GM18909 (cell line): ENCODE results near the gene TMEM161A.
A peak's percentile ranks its signal among the peaks of the same experiment; 100 is the strongest.
"Not testable (repeated sequence)": the region's sequence is repeated elsewhere in the genome, so short reads cannot be mapped to it uniquely, and the experiment has no call there.

Source experiments
- ATAC-seq: cut with Tn5 transposase; IDR thresholded peaks from one replicate; pipeline ENCODE4 v1.9.1; 2021; ENCODE audit warnings: mild to moderate bottlenecking; ENCODE audit not compliant: unreplicated experiment, poor library complexity

Gene TMEM161A

DNA sequence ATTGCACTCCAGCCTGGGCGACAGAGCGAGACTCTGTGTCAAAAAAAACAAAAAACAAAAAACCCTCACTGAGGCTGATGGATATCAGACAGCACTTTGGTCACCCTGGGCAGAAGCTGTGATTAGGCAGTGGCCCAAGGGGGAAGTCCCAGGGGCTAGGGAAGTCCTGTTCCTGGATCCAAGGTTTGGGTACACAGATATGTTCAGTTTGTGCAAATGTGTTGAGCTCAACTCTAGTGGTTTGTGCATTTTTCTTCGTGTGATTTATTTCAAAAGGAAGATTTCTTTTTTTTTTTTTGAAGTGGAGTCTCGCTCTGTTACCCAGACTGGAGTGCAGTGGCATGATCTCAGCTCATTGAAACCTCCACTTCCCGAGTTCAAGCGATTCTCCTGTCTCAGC, 19.5 kb upstream of the TMEM161A start:
- no peak for ATAC-seq

DNA sequence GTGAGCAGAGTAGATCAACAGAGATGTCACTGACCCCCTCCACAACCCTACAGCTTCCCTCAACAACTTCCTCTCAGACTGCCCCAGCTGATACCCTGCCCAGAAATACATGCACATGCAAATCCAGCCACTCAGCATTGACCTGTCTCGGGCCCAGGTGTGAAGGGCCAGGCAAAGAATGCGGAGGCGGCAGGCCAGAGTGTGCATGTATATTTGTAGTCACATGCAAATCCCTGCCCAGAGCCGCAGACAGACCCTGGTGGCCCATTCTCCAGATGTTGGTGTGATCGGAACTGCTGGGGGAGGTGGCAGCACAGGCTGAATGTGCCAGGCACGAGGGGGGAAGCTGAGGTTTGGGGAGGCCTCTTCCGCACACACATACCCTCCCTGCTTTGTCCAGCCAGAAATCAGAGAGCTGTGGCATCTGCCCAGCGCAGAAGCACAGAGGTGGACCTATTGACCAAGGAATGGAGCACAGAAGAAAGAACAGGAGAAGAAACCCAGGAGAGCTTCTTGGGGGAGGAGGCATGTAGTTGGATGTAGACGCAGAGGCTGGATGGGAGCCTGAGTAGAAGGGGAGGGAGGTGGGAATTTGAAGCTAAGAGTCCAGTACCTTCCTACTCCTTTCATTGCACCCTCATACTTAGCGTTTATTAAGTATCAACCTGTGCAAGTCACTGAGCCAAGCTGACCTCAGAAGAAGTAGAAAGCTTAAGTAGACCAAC, 17.4 kb upstream of the TMEM161A start:
- ATAC-seq = peak; percentile 77

GRCh38 chr19:19154768-19155494, 16.7 kb upstream of the TMEM161A start:
- ATAC-seq = no peak

DNA sequence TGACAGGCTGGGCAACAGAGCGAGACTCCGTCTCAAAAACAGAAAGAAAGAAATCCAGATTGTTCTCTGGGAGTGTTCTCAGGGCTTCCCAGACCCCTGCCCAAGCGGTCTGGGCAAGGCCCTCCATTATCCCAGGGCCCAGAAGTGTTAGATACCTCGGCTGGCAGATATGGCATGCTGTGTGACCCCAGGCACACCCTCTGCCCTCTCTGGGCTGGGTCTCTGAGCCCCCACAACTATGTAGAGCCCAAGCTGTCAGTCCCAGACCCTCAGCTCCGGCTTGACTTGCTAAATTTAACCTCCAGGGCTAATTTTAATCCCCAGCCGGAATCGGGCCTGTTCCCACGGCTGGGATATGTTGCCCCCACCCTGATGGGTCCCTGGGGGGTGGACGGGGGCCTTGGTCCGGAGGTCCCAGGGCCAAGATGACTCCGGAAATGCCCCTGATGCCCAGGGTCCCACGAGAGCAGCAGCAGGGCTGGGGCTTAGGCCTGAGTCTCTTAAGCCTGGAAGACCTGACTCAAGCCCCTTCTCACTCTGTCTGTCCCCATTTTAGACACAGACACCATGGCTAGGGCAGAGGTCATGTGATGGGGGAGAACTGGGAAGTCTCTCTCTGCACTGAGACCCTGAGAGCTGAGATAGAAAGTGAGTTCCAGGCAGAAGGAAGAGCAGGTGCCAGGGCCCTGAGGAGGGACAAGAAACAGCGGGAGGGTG, 14.5 kb upstream of the TMEM161A start:
- no peak for ATAC-seq

DNA sequence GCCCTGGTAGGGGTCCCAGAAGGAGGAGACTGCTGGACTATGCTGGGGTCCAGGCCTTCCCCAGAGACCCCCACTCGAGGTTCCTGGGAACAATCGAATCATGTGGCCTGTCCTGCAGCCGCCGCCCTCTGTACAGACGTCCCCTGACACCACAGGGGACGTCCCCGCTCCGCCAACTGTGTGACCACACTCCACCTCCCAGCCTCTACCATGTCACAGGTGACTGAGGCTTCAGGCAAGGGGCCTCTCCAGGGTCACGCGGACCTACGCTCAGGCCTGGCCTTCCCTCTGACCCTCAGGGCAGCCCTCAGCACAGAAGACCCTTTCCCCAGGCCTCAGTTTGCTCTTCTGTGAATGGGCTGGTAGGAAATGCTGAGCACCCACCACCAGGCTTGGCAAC, 13.1 kb upstream of the TMEM161A start:
- ATAC-seq = peak; percentile 43

GRCh38 chr19:19149435-19149834, 11.2 kb upstream of the TMEM161A start:
- ATAC-seq = no peak

DNA sequence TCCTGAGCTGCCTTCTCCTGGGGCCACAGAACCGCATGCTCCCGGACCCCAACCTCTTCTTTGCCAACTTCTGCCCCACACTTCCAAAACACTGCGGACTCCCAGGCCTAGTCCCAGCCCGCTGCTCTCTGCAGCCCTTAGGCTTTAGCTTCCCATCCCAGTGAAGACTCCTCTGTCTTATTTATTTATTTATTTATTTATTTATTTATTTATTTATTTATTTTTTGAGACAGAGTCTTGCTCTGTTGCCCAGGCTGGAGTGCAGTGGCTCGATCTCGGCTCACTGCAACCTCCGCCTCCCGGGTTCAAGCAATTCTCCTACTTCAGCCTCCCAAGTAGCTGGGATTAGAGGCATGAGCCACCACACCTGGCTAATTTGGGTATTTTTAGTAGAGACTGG, 10.2 kb upstream of the TMEM161A start:
- ATAC-seq = not testable (repeated sequence)

- no peak for ATAC-seq
Observed at GRCh38 chr19:19147344-19147743, 9.1 kb upstream of the TMEM161A start.

DNA sequence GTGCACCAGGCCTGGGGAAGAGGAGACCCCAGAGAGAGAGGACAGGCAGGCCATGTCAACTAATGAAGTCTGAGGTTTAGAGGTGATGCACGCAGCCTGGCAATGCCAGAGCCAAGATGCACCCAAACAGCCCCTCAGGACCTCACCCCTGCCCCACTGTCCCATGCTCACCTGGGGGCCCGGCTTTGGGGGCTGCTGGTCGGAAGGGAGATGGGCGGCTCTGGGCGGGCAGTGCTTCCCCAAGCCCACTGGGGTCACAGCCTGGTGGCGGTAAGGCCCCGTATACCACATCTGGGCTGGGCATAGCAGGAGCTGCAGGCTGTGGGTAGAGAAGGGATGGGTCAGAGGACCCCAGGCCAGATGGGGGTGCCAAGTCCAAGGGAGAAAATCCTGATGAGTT, 8.6 kb upstream of the TMEM161A start:
- ATAC-seq = no peak

DNA sequence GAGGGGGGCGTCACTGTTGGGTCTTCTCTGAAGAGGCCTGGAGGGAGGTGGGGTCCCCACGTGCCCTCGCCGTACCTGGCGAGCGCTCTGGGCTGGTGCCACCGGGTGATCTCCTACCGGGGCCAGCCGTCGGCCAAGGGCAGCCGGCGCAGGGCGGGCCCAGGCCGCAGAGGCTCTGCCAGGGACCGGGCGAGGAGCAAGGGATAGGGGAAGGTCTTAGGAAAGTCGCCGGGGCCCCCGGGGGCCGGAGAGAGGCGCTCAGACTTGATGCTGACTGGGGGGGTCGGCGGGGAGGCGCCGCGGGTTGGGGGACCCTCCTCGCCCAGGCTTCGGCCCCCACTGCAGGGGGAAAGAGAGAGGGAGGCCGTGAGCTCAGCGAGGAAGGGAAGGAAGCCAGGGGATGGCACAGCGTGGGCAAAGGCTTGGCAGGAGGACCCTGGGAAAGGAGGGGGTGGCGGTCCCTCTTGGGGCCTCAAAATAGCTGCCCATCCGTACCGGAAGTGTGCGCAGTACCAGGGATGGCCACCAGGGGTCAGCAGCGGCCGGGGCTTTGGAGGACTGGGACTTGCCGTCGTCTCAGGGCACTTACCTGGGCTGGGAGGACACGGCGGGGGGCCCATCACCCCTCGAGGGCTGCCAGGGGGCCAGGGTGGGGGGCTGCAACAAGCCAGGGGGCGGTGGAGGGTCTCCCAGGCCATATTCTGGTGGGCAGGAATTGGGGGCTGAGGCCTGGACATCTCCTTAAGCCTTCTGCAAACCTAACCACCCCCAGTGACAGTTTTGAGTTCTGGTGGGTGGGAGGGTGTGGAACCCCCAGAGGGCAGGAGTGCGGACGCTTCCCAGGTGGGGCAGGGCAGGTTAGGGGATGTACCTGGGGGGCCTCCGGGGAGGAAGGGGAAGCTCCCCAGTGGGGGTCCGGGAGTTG, 7.7 kb upstream of the TMEM161A start:
- ATAC-seq = no peak

DNA sequence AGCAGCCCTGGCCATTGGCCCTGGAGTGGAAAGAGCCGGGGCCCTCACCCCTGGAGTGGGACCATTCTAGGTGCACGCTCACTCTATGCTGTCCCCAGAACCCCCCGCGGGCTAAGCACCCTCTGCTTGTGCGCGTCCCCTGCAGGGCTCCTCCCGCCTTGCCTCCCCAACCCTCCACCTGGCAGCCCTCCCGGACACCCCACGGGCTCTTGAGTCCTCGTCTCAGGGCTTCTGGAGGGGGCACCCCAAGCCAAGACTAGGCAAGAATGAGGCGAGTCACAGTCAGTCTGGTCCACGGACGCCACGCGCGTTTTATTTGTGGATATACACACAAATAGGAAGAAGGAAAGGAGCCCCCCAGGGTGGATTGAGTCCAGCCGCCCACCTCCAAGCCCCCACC, 7.0 kb upstream of the TMEM161A start:
- no peak for ATAC-seq

DNA sequence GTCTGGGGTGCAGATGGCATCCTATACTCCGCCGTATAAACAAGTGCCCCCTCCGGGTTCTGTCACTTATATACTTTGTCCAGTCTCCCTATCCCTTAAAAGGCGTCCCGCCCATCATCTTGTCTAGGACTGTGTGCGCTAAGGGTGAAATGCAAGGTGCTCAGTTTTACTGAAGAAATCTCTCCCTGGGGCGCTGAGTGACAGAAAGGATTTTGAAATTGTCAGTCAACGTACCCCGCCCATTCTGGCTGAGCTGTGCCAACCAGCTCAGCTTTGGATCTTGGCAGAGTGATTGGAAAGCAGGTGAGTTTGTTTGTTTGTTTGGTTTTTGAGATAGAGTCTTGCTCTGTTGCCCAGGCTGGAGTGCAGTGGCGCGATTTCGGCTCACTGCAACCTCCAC, 4.1 kb upstream of the TMEM161A start:
- no peak for ATAC-seq

GRCh38 chr19:19140476-19140875, 2.2 kb upstream of the TMEM161A start:
- ATAC-seq = no peak

- ATAC-seq = no peak
Observed at GRCh38 chr19:19139876-19140229, 1.6 kb upstream of the TMEM161A start.

- ATAC-seq = no peak
Observed at GRCh38 chr19:19137556-19138108, 646 bp downstream of the TMEM161A start.

GRCh38 chr19:19135713-19136112, 2.6 kb downstream of the TMEM161A start:
- ATAC-seq = not testable (repeated sequence)

DNA sequence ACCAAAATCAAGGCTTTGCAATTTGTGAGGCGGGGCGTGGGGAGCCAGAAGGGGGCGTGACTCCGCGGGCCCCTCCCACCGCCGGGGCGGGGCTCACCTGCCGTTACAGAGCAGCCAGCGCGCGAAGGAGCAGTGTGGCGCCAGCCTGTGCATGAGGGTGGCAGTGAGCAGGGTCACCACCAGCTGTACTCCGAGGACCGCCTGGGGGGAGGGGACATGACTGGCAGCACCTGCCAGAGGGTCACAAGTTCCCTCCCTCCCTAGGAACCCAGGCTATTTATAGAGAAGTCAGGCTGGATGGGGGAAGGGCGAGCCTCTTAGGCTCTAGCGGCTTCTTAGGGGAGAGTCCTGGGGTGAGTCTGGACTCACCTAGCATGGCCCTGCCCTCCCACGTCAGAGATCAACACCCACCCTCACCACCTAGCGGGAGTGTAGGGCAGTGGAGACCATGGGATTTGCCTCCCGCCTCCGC, 3.6 kb downstream of the TMEM161A start:
- no peak for ATAC-seq

DNA sequence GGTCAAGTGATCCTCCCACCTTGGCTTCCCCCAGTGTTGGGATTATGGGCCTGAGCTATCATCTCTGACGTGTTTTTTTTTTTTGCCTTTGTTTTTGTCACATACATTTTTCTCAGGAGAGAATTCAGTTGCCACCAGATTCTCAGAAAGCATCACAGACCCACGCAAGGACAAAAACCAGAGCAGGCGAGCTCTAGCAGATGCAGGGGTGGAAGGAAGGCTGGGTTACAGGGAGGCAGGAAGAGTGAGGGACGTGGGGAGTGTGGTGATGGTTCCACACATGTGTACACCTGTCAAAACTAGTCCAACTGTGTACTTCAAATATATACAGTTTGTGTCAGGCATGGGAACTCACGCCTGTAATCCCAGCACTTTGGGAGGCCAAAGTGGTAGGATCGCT, 4.3 kb downstream of the TMEM161A start:
- ATAC-seq = no peak

DNA sequence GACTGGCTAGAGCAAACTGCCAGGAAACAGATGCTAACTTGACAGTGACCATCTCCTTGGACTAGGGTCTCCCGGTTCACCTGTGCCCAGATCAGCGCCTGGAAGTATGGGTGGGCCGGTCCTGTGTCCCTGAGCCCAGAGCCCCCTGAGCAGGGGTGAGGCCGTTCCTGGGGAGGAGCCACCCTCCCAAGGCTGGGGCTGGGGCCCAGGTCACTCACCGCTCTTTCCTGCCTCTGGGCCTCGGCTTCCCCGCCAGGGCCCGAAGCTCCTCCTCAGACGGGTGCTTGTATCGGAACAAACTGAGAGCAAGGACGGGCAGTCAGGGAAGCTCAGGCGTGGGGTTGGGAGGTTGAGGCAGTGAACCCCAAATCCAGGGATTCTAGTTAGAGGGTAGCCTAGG, 5.4 kb downstream of the TMEM161A start:
- no peak for ATAC-seq

- ATAC-seq = no peak
Observed at GRCh38 chr19:19131989-19132388, 6.3 kb downstream of the TMEM161A start.
